HFFc6 (cell line): Measurements from ENCODE around the gene PTCRA. TPM values are rescaled to one million over a fixed set of nuclear protein-coding genes. Genes with fewer than 3 reads are reported as not detected.
"Not testable (repeated sequence)": the region's sequence is repeated elsewhere in the genome, so short reads cannot be mapped to it uniquely, and the experiment has no call there.

ENCODE experiments used
- DNase-seq: peaks from one replicate; pipeline ENCODE4 v3.0.0-alpha.2; 2018
- H3K27ac Mint-ChIP-seq: 2 replicates; pipeline ENCODE4 v1.8.0; 2020; ENCODE audit warnings: mild to moderate bottlenecking, mixed read lengths
- H3K27me3 Mint-ChIP-seq: 2 replicates; pipeline ENCODE4 v1.8.0; 2021; ENCODE audit warnings: mild to moderate bottlenecking, moderate library complexity, mixed read lengths; ENCODE audit not compliant: insufficient read depth
- H3K36me3 Mint-ChIP-seq: 2 replicates; pipeline ENCODE4 v1.8.0; 2021; ENCODE audit warnings: low read depth, mixed read lengths
- H3K4me1 Mint-ChIP-seq: 2 replicates; pipeline ENCODE4 v1.8.0; 2020; ENCODE audit warnings: low read depth, mixed read lengths
- H3K4me3 Mint-ChIP-seq: 2 replicates; pipeline ENCODE4 v1.8.0; 2020; ENCODE audit warnings: mild to moderate bottlenecking, moderate library complexity, mixed read lengths
- H3K9me3 Mint-ChIP-seq: 2 replicates; pipeline ENCODE4 v1.8.0; 2020; ENCODE audit warnings: mild to moderate bottlenecking, mixed read lengths
- total RNA-seq, 6 experiments: library from RNA; stranded (reverse); fragmentation: NEBNext Ultra II Directional; extraction: Animal tissue kit (Norgen Biotek cat#: 25700); gene quantifications; 2 replicates in 1 of 6; 3 replicates in 5 of 6; pipeline ENCODE4 v1.2.3, GENCODE V29; 2021
- TF ChIP-seq, protein P1 (sequence below): fragments of 200-600 bp; sonication (generic); IDR thresholded peaks from 2 replicates; pipeline ENCODE4 v1.5.0; 2021; ENCODE audit warnings: antibody characterized with exemption, mild to moderate bottlenecking

The PTCRA gene
- total RNA-seq, 6 experiments from 2014 or later, result not detected

DNA sequence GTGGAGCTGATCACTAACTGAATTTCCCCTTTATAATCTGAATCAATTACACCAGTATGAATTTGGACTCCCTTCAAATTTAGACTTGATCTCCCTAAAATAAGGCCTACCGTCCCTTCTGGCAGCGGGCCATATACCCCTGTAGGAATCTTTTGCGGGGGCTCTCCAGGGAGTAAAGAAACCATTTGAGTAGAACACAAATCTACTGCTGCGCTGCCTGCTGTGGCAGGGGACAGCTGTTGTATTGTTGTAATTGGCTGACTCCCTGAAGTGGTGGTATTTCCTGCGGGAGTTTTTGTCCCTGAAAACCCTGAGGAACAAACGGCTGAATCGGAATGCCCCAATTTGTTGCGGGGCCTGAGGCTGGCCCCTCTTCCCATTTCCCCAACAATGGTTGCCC, 16.0 kb upstream of the PTCRA start:
- no peaks in the 10 kb centered on the region for H3K27me3 Mint-ChIP-seq
- peaks cover 32% of the 10 kb centered on the region for H3K4me1 Mint-ChIP-seq
- H3K4me3 Mint-ChIP-seq, result no peak overlapping the region
- TF ChIP-seq, protein P1, sequence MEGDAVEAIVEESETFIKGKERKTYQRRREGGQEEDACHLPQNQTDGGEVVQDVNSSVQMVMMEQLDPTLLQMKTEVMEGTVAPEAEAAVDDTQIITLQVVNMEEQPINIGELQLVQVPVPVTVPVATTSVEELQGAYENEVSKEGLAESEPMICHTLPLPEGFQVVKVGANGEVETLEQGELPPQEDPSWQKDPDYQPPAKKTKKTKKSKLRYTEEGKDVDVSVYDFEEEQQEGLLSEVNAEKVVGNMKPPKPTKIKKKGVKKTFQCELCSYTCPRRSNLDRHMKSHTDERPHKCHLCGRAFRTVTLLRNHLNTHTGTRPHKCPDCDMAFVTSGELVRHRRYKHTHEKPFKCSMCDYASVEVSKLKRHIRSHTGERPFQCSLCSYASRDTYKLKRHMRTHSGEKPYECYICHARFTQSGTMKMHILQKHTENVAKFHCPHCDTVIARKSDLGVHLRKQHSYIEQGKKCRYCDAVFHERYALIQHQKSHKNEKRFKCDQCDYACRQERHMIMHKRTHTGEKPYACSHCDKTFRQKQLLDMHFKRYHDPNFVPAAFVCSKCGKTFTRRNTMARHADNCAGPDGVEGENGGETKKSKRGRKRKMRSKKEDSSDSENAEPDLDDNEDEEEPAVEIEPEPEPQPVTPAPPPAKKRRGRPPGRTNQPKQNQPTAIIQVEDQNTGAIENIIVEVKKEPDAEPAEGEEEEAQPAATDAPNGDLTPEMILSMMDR, result no peak
- no peaks in the 10 kb centered on the region for H3K9me3 Mint-ChIP-seq
- no peak overlapping the region for H3K27ac Mint-ChIP-seq
- no peak for DNase-seq
- H3K36me3 Mint-ChIP-seq, result no peaks in the 10 kb centered on the region

DNA sequence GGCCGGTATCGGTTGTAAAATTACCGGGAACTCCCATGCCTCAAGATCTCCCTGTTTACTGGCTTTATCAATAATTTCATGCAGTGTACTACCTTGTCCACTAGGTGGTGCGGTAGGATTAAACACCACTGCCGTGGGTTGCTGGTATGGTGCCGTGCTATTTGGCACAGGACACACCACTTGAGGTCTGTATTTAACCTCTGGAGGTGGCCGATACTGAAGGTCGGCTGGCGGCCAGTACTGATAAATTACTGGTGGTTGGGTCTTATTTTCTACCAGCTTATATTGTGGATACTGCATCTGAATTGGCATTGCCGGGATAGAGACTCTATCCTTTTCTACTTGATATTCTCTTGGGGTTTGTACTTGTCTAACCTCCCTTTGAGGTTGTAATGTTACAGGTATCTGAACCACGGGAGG, 14.3 kb upstream of the PTCRA start:
- peak; percentile 78 for DNase-seq
- TF ChIP-seq, protein P1, result peak; percentile 96
- H3K4me3 Mint-ChIP-seq, result peak overlapping the region; percentile 37; the same call in 1 of the 2 replicates
- H3K27me3 Mint-ChIP-seq, result no peaks in the 10 kb centered on the region; the same call in 1 of the 2 replicates
- no peak overlapping the region for H3K27ac Mint-ChIP-seq
- peaks cover 32% of the 10 kb centered on the region for H3K4me1 Mint-ChIP-seq
- no peaks in the 10 kb centered on the region for H3K36me3 Mint-ChIP-seq
- H3K9me3 Mint-ChIP-seq, result no peaks in the 10 kb centered on the region

DNA sequence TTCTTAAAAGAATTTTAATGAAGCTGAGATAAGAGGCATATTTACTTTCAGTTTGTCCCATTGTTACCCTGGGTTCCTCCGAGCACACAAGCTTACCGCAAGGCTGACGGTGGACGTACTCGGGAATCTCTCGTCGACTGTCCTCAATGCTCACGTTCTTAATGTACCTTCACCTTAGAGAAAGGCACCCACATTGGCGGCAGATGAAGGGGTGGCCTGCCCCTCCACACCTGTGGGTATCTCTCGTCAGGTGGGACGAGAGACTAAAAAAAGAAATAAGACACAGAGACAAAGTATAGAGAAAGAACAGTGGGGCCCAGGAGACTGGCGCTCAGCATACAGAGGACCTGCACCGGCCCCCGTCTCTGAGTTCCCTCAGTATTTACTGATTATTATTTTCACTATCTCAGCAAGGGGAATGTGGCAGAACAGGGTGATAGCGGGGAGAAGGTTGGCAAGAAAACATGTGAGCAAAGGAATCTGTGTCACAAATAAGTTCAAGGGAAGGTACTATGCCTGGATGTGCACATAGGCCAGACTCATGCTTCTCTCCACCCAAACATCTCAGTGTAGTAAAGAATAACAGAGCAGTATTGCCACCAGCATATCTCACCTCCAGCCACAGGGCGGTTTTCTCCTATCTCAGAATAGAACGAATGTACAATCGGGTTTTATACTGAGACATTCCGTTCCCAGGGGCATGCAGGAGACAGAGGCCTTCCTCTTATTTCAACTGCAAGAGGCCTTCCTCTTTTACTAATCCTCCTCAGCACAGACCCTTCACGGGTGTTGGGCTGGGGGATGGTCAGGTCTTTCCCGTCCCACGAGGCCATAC, 13.2 kb upstream of the PTCRA start:
- not testable (repeated sequence) for H3K36me3 Mint-ChIP-seq, H3K27ac Mint-ChIP-seq, H3K4me3 Mint-ChIP-seq, DNase-seq, H3K27me3 Mint-ChIP-seq, H3K9me3 Mint-ChIP-seq
- peaks cover 32% of the 10 kb centered on the region for H3K4me1 Mint-ChIP-seq

DNA sequence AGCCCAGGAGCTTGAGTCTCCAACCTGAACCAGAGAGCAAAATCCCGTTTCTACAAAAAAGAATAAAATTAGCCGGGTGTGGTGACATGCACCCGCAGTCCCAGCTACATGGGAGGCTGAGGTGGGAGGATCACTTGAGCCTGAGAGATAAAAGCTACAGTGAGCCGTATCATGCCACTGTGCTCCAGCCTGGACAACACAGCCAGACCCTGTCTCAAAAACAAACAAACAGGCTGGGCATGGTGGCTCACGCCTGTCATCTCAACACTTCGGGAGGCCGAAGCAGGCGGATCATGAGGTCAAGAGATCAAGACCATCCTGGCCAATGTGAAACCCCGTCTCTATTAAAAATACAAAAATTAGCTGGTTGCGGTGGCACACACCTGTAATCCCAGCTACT, 11.4 kb upstream of the PTCRA start:
- Mint-ChIP-seq H3K27me3 (no peaks in the 10 kb centered on the region; the same call in 1 of the 2 replicates), H3K4me3 (no peak overlapping the region), H3K9me3 (no peaks in the 10 kb centered on the region), H3K27ac (no peak overlapping the region), H3K36me3 (no peaks in the 10 kb centered on the region), H3K4me1 (peaks cover 20% of the 10 kb centered on the region)
- TF ChIP-seq, protein P1, result no peak
- no peak for DNase-seq

DNA sequence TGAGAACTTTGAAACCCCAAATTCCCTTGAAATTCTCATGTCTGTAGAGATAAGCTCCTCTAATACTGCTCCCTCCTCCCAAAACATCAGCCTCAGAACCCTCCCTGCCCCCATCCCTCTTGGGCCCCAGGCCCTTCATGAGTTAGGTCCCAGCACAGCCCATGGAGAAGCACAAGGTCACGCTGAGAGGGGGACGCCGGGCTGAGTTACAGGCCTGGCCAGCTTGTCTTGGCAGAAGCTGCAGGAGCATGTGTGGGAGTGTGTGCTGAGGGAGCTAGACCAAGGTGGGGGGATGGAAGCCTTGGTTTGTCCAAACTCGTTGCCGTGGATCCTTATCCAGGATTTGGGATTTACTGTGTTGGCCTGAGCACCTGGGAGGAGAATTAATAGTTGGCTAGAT, 8.5 kb upstream of the PTCRA start:
- Mint-ChIP-seq H3K4me3 (no peak overlapping the region), H3K4me1 (peaks cover 7% of the 10 kb centered on the region), H3K9me3 (no peaks in the 10 kb centered on the region), H3K36me3 (no peaks in the 10 kb centered on the region), H3K27ac (no peak overlapping the region), H3K27me3 (no peaks in the 10 kb centered on the region; the same call in none of the 2 replicates)
- no peak for DNase-seq
- TF ChIP-seq, protein P1, result no peak

DNA sequence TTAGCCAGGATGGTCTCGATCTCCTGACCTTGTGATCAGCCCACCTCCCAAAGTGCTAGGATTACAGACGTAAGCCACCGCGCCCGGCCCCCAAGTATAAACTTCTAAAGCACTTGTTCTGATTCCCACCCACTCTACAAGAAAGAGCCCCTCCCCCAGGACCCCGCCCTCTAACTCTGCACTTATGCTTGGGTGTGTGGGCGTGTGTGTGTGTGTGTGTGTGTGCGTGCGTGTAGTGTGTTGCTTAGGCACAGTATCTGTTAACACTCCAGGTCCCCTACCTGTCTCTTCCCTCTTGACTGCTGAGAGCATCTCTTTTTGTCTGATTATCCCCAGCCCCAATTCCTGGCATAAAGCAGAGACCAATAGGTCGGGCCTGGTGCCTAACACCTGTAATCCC, 6.0 kb upstream of the PTCRA start:
- Mint-ChIP-seq H3K27me3 (no peaks in the 10 kb centered on the region; the same call in none of the 2 replicates), H3K36me3 (no peaks in the 10 kb centered on the region), H3K4me3 (no peak overlapping the region), H3K4me1 (peaks cover 11% of the 10 kb centered on the region), H3K27ac (no peak overlapping the region), H3K9me3 (no peaks in the 10 kb centered on the region)
- TF ChIP-seq, protein P1, result no peak
- DNase-seq, result no peak
